GM12864 (cell line): ENCODE measurements around the gene SPX.

Experiments
- DNase-seq: peaks from one replicate; pipeline ENCODE4 v3.0.0-alpha.2; 2011; ENCODE audit warnings: low read depth
- H3K4me3 ChIP-seq: 2 replicates; pipeline ENCODE4 v1.5.1; 2011; ENCODE audit warnings: mild to moderate bottlenecking, low read depth, low read length, control low read depth
- TF ChIP-seq, protein P1 (sequence below): IDR thresholded peaks from 2 replicates; pipeline ENCODE4 v1.5.1; 2011; ENCODE audit warnings: low read depth, mild to moderate bottlenecking, moderate library complexity, low read length, control low read depth, inconsistent platforms; ENCODE audit errors: missing control alignments

SPX gene

GRCh38 chr12:21576431-21576830 lies 50.3 kb downstream of the SPX start:
- TF ChIP-seq, protein P1, sequence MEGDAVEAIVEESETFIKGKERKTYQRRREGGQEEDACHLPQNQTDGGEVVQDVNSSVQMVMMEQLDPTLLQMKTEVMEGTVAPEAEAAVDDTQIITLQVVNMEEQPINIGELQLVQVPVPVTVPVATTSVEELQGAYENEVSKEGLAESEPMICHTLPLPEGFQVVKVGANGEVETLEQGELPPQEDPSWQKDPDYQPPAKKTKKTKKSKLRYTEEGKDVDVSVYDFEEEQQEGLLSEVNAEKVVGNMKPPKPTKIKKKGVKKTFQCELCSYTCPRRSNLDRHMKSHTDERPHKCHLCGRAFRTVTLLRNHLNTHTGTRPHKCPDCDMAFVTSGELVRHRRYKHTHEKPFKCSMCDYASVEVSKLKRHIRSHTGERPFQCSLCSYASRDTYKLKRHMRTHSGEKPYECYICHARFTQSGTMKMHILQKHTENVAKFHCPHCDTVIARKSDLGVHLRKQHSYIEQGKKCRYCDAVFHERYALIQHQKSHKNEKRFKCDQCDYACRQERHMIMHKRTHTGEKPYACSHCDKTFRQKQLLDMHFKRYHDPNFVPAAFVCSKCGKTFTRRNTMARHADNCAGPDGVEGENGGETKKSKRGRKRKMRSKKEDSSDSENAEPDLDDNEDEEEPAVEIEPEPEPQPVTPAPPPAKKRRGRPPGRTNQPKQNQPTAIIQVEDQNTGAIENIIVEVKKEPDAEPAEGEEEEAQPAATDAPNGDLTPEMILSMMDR = no peak
- no peak overlapping the region for H3K4me3 ChIP-seq
- no peak for DNase-seq

- no peak overlapping the region for H3K4me3 ChIP-seq
- TF ChIP-seq, protein P1 = no peak
- DNase-seq = no peak
These were observed 51.4 kb downstream of the SPX start for GRCh38 chr12:21577516-21577915.

DNA sequence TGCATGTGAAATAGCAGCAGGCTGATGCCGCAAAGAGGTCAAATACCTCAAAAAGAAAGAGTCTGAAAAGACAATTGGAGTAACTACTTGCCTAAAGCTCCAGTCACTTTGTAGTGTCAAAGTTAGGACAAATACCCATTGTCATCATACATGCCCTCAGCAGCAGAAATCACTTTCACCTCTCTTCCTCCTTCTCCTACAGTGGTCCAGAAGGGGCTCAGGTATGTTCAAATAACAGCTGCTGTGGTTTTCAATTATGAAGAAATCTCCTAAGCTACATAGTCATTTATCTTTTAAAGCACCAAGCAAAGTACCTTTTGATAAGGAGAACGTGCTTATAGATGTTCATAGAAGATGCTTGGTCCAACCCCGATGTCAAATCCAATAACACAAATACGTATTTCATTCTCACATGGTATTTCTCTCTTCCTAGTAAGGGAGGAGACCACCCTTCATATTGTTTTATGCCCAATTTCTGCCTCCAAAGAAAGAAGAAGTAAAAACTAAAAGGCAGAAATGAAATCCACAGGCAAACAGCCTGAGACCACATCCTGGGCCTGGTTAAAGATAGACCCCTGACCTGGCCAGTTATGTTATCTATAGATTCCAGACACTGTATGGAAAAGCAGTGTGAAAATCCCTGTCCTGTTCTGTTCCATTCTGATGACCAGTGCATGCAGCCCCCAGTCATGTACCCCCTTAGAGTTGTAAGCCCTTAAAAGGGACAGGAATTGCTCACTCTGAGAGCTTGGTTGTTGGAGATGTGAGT lies 54.8 kb downstream of the SPX start:
- no peak for DNase-seq
- H3K4me3 ChIP-seq = no peak overlapping the region
- TF ChIP-seq, protein P1 = no peak
